Measurements from ENCODE around the gene CDK9.

CDK9 gene

DNA sequence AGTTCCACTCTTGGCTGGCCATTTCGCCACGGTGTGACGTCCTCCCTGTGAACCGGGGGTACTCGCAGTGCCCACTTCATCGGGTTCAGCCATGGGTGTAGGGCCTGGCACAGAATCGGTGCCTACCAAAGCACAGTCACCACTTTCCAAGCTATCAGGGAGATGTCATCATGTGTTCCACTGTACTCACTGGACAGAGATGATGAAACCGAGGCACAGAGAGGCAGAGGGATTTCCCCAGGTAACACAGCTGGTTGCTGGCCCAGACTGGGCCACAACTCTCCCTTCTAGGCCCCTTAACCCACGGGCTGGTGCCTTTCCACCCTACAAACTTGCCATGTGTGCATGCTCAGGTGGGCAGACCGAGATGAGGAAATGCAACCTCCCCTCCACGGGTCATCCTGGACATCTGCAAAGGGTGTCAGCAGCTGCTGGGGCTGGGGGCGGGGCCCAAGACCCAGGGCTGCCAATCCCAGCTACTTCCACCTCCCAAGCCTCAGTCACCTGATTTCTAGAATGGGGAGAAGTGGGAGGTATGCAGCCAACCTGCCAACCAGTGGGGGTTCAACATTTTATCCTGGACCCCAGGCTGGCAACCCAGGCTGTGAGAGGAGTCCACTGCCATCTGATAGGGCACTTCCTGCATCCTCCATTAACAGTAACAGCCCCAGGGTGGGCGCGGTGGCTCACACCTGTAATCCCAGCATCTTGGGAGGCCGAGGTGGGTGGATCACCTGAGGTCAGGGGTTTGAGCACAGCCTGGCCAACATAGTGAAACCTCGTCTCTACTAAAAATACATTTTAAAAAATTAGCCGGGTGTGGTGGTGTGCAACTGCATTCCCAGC, 6.5 kb upstream of the CDK9 start:
- in situ Hi-C loops (cut with MboI; ENCODE audit: low sequenced_read_pairs) = no loop called here

DNA sequence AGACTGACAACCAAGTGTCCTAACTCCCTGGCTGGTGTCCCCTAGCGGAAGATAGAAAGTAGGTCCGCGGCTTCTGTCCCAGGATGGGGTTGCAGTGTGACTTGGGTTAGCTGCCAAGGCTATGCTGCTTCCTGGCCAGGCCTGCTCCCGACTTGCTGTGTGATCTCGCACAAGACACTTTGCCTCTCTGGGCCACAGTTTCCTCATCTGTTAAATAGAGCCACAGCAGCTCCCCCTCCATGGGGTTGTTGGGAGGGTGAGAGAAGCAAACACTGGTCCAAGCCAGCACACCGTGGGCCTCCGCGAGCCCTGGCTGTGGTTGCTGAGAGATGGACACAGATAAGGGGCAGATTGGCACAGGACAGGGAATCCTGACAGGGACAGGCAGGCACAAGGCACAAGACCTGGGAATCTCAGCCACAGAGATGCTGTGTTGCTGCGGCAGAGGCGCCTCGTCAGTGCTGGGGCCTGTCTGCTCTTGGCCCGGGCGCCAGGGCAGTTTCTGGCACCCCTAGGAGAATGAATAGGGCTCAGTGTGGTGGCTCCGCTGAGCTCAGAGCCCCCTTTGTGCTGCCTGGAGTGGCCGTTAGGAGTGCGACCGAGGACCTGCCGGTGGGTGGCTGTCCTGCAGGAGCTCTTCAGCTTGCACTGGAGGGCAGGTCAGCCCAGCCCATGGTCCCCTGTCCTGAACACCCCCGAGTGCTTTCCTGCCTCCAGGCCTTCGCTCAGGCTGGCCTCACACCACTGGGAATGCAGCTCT, 5.5 kb upstream of the CDK9 start:
- in situ Hi-C loops (cut with MboI; ENCODE audit: low sequenced_read_pairs) = loop anchor here (5.0 kb wide), 1 partner anchor 43 kb away; the partner anchor contains the start of gene TOR2A

DNA sequence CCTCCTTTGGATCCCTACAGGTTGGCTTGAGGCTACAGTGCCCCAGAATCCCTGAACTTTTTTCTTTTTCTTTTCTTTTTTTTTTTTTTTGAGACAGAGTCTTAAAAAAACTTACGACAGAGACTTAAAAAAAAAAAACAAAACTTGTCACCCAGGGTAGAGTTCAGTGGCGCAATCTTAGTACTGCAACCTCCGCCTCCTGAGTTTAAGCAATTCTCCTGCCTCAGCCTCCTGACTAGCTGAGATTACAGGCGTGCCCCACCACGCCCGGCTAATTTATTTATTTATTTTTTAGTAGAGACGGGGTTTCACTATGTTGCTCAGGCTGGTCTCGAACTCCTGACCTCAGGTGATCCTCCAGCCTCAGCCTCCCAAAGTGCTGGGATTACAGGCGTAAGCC, 4.9 kb upstream of the CDK9 start:
- in situ Hi-C loops (cut with MboI; ENCODE audit: low sequenced_read_pairs) = loop anchor here (5.0 kb wide), 1 partner anchor 44 kb away; the partner anchor contains the start of gene TOR2A

DNA sequence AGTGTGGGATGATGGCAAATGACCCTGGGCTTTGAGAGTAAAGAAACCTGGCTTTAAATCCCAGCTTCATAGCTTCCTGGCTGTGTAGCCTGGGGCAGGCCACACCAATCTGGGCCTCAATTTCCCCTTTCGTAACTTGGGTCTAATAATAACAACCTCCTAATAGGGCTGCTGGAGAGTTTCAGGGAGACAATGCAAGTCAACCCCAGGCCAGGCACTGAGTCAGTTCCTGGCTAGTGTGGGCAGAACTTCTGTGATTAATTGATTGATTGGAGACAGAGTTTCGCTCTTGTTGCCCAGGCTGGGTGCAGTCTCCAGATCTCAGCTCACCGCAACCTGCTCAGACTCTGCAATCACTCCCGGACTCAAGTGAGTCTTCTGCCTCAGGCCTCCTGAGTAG, 4.0 kb upstream of the CDK9 start:
- in situ Hi-C loops (cut with MboI; ENCODE audit: low sequenced_read_pairs) = loop anchor here (5.0 kb wide), 1 partner anchor 45 kb away; the partner anchor contains the start of gene TOR2A

DNA sequence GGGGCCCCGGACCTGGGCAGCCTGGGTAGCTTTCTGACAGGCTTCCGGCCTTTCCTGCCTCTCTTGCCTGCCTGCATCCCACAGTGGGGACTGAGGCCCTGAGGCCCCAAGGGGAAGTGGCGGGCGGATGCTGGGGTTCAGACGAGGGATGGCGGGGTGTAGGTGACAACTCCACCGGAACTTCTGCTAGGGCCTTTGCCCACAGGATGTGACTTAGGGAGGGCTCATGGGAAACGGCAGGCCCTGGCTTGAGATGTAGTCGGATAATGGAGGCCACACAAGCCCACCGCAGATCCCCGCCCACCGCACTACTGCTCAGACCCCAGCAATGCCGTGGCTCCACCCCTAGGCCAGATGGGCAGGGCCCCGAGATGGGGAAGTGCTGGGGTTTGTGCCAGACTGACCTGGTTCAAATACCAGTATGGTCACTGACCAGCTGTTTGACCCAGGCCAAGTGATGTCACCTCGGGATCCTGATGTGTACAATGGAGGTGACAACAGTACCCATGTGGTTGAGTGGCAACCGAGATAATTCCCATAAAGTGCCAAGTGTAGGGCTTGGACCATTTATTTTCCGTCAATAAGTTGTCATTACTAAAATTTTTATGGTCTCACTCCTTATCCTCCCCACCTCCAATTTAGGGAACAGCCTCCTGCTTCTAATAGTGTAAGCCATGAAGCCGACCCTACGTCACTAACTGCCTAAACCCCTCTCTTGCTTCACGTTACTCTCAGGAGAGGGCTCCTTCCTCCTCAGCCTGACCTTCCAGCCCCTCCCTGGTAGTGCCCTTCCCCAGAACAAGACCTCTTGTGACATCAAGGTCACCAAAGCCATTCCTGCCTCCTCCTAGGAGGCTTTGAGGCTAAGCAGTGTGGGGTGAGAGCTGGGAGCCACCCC, 2.5 kb upstream of the CDK9 start:
- in situ Hi-C loops (cut with MboI; ENCODE audit: low sequenced_read_pairs) = loop anchor here (5.0 kb wide), 1 partner anchor 46 kb away; the partner anchor contains the start of gene TOR2A

DNA sequence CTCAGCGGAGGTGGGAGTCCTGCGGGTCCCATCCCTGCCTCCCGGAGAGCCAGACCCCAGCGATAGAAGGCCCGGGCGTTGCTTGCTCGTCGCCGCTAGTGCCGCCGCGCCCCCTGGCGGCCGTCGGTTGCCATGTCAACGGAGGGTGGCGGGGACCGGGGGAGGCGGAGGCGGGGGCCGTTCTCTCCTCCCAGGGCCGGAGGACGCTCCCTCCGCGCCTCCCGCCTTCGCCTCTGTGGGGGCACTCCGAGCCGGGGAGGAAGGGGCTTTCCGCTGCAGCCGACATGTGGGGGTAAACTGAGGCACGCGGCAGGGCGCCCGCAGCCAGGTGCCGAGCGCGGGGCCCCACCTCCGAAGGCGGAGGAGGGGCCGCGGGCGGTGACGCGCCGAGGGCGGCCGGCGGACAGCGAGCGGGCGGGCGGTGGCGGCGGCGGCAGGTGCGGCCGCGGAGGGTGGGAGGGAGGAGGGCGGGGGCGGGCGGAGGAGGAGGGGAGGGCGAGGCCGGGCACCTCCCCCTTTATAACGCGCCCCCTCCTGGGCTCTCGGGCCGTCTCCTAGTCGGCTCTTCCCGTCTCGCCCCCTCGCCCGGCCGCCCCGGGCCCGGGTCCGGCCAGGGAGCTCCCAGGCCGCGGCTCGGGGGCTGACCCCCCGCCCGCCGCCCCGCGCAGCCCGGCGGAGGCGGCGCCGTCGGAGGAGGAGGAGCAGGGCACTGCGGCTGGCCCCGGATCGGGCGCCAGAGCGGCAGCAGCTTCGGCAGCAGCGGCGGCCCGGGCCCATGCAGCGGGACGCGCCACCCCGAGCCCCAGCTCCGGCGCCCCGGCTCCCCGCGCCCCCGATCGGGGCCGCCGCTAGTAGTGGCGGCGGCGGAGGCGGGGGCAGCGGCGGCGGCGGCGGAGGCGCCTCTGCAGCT, 556 bp upstream of the CDK9 start:
- in situ Hi-C loops (cut with MboI; ENCODE audit: low sequenced_read_pairs) = no loop called here

DNA sequence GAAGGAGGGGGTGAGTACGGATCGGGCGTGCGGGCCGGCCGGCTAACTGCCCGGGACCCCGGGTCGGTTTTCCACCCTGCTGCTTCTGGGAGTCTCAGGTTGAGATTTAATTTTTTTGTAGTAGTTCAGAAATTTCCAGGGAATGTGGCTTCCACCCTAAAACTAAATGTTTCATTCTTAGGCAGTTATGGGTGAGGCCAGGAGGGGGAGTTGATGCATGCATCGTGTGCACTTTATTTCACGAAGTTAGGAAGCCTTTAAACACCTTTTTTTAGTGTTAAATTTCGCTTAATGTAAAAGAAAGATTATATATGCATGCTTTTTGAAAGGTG, 905 bp downstream of the CDK9 start:
- in situ Hi-C loops (cut with MboI; ENCODE audit: low sequenced_read_pairs) = no loop called here

DNA sequence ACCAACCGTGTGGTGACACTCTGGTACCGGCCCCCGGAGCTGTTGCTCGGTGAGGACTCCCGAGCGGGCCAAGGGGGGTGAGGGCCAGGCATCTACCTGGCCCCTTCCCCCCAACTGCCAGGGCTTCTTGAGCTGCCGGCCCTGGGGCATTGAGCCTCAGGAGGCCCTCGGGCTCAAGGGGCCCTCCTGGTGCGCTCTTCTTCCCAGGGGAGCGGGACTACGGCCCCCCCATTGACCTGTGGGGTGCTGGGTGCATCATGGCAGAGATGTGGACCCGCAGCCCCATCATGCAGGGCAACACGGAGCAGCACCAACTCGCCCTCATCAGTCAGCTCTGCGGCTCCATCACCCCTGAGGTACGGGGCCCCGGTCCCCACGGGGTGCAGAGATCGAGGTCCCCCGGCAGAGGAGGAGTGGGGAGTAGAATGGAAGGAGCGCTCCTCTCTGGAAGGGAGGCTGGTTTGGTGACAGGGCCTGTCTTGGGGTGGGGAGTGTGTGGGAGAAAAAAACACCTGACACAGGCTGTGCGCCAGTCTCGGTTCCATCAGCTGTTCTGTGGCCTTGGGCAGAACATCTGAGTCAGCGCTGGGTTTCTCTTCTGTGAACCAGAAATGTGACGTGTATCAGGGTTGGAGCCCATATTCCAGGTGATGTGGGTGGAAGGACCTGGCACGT, 2.6 kb downstream of the CDK9 start:
- in situ Hi-C loops (cut with MboI; ENCODE audit: low sequenced_read_pairs) = no loop called here

DNA sequence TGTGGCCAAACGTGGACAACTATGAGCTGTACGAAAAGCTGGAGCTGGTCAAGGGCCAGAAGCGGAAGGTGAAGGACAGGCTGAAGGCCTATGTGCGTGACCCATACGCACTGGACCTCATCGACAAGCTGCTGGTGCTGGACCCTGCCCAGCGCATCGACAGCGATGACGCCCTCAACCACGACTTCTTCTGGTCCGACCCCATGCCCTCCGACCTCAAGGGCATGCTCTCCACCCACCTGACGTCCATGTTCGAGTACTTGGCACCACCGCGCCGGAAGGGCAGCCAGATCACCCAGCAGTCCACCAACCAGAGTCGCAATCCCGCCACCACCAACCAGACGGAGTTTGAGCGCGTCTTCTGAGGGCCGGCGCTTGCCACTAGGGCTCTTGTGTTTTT, 3.3 kb downstream of the CDK9 start:
- in situ Hi-C loops (cut with MboI; ENCODE audit: low sequenced_read_pairs) = no loop called here

DNA sequence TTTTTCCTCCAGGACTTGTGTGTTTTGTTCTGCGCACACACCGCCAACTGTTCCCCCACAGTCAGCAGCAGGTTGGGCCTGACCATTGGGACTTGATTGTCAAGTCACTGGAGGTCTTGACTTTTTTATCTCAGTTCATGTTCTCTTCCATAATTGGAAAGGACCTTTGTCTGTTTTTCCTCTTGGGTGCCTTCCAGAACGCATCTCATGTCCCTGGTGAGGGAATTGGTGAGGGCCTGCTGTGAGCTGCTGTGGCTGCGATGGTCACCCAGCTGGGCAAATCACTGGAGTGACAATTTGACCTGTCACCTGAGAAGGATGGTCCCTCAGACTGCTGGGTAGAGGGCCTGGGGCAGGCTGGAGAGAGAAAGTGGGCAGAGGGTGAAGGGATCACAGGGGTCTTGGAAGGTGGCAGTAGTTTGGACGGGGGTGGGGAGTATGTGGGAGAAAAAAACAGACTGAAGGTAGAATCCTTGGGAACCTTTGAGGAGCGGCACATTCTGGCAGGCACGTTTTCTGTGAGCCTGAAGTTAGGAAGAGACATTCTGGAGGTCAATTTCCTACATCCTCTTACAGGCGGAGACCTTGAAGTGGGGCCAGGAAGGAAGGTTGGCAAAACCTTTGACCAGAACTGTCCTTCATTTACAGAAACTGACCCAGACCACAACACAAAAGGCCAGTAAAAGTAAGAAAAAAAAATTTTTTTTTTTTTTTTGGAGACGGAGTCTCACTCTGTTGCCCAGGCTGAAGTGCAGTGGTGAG, 4.4 kb downstream of the CDK9 start:
- in situ Hi-C loops (cut with MboI; ENCODE audit: low sequenced_read_pairs) = no loop called here

DNA sequence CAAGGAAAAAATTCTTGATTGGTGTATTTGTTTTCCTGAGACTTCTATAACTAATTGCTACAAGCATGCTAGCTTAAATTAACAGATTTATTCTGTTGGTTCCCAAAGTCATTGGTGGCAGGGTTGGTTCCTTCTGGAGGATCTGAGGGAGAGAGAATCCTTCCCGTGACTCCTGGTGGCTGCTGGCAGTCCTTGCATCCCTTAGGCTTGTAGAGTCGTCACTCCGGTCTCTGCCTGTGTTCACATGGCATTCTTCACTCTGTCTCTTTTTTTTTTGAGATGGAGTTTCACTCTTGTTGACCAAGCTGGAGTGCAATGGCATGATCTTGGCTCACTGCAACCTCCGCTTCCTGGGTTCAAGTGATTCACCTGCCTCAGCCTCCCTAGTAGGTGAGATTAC, 5.3 kb downstream of the CDK9 start:
- in situ Hi-C loops (cut with MboI; ENCODE audit: low sequenced_read_pairs) = no loop called here

DNA sequence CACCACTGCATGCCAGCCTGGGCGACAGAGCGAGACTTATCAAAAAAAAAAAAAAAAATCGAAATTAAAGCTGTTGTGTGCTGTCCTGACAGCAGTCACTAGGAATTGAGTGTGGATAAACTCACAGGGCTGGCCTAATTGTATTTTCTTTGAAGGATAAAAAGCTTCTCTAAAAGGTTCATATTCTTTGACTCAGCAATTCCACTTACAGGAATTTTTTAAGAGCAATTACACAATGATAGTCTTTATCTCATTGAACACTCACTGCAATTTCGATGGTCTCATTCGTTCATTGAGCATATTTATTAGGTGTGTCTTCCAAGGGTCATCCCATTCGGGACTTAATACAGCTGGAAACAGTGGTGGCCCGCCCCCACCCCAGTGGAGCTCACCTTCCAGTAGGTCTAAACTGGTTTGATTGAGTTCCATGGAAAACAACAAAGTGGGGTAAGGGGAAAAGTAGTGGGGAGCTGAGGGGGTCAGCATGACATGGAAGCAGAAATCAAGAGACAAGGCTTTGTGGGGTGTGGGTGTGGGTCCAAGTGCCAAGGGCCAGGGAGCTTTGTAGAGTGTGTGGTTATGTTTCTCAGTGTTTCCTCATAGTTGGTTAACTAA, 6.7 kb downstream of the CDK9 start:
- in situ Hi-C loops (cut with MboI; ENCODE audit: low sequenced_read_pairs) = no loop called here

DNA sequence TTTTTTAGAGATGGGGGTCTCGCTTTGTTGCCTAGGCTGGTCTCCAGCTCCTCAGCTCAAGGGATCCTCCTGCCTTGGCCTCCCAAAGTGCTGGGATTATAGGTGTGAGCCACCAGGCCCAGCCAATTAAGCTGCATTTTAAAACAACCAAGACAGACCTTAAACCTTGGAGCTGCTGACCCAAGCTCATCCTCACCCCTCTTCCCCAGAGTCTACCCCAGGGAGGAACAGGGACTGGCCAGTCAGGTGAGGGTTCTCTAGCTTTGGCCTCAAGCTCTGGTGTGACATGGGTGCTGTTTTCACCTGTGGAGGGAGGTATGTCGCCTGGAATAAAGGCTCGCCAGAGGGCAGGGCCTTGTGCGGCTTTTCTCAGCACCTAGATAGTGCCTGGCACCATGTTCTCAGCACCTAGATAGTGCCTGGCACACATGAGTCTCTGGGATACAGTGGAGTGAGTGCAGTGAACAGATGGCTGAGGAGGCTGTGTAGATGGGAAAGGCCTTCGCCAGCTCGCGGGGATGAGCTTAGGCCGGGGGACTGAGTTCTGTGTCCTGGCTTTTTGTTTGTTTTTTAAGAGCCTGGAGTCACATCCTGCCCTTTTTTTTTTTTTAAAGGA, 7.4 kb downstream of the CDK9 start:
- in situ Hi-C loops (cut with MboI; ENCODE audit: low sequenced_read_pairs) = no loop called here

DNA sequence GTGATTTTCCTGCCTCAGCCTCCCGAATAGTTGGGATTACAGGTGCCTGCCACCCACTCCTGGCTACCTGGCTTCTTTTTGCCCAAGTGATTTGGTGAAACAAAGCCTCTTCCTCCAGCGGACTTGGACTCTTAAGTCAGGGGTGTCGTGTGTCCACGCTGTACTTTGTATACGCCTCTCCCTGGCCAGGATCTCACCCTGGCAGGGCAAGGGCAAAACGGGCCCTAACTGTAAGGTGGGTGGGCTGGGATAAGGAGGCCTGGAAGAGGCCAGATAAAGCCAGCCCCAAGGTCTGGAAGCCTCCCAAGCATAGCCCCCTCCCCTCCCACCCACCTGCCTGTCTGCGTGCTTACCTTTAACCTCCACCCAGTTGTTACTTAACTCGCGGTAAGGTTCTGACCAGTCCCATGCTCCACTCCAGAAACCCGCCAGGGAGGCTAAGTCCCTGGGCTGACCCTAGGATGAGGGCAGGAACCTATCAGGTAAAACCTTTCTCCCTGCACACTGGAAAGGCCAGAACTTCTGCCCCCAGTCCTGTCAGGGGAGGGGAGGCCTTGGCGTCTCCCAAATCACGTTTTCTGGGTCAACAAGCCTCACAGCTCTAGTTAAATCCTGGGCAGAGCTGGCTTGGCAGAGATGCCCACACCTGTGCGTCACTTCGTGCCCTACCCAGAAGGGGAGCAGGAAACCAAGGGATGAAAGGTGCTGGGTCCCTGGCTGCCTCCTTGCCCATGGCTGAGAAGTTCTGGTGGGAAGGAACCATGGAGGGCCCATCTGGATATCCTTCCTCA, 8.4 kb downstream of the CDK9 start:
- in situ Hi-C loops (cut with MboI; ENCODE audit: low sequenced_read_pairs) = no loop called here

DNA sequence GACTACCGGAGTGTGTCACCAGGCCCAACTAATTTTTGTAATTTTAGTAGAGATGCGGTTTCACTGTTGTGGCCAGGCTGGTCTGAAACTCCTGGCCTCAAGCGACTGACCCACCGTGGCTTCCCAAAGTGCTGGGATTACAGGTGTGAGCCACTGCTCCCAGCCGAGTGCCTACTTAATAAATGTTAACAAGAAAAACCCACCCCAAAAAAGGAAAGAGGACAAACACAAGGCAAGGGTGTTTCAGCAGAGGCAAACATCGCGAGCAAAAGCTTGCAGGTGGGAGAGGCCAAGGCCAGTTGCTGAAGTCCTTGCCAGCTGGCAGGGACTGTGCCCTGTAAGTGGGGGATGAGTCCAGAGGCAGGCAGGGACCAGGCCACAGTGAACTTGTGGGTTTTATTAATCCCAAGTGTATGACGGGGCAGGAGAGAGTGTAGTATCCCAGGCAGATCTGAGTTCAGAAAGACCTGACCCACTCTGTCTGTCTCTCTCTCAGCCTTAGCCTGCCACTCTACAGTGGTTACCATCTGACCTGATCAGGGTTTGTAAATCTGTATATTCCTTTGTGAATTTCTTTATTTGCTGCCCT, 10.5 kb downstream of the CDK9 start:
- in situ Hi-C loops (cut with MboI; ENCODE audit: low sequenced_read_pairs) = no loop called here

DNA sequence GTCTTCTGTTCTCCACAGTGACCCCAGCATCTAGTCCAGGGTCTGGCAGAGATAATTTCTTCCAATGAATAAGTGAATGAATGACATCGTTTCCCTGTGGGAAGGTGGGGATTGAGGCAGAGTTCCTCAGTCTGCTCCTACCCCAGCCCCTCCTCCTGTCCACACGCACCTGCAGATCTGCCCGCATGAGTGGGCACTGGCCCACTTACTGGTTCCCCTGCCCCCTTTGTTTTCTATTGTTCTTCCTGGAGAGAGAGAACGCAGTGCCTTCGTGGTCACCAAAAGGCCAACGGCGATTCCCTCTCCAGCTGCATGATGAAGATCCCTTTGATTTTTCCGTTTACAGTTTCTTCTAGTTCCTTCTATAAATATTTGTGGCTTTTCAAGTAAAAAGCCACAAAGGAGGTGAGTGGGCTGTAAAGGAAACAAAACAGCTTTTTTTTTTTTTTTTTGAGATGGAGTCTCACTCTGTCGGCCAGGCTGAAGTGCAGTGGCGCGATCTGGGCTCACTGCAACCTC, 11.1 kb downstream of the CDK9 start:
- in situ Hi-C loops (cut with MboI; ENCODE audit: low sequenced_read_pairs) = no loop called here
